Esophagus muscularis mucosa (tissue), 4 donors: ENCODE results near the gene TNRC6C. TPM values are rescaled to one million over a fixed set of nuclear protein-coding genes. Genes with fewer than 3 reads are reported as not detected.
"Not testable (repeated sequence)": the region's sequence is repeated elsewhere in the genome, so short reads cannot be mapped to it uniquely, and the experiment has no call there.

Source experiments
- DNase-seq: peaks from one replicate; pipeline ENCODE4 v3.0.0-alpha.2; 2017; ENCODE audit errors: extremely low spot score
- H3K27ac ChIP-seq, 4 donors: fragments of 200-600 bp; sonication (generic); replicated peaks in 1 of 4; 1 replicate in 3 of 4; 2 replicates in 1 of 4; pipeline ENCODE4 v1.5.1; 2016 to 2019; ENCODE audit warnings: mild to moderate bottlenecking in 1 of 4
- H3K27me3 ChIP-seq, 4 donors: fragments of 200-600 bp; sonication (generic); one replicate each; pipeline versions ENCODE4 v1.5.1 to v1.6.0; 2016 to 2019
- H3K36me3 ChIP-seq, 4 donors: fragments of 200-600 bp; sonication (generic); one replicate each; pipeline ENCODE4 v1.5.1; 2016 to 2019
- H3K4me1 ChIP-seq, 4 donors: fragments of 200-600 bp; sonication (generic); one replicate each; pipeline ENCODE4 v1.5.1; 2016 to 2019
- H3K4me3 ChIP-seq, 4 donors: fragments of 200-600 bp; sonication (generic); 1 replicate in 2 of 4; 2 replicates in 2 of 4; pipeline ENCODE4 v1.5.1; 2016 to 2019; ENCODE audit warnings: mild to moderate bottlenecking in 4 of 4, moderate library complexity in 1 of 4
- H3K9me3 ChIP-seq, 4 donors: fragments of 200-600 bp; sonication (generic); 1 replicate in 3 of 4; 2 replicates in 1 of 4; pipeline ENCODE4 v1.5.1; 2016 to 2019
- EP300 ChIP-seq: sonication (generic); formaldehyde crosslinking; IDR thresholded peaks from one replicate; pipeline ENCODE4 v1.6.1; 2017; ENCODE audit warnings: antibody characterized with exemption
- POLR2A ChIP-seq: fragments of 450-650 bp; IDR thresholded peaks from one replicate; pipeline ENCODE4 v1.6.1; 2017; ENCODE audit warnings: antibody characterized with exemption, moderate library complexity, mild to moderate bottlenecking, low read depth
- POLR2AphosphoS5 ChIP-seq, 2 donors: sonication (generic); formaldehyde crosslinking; IDR thresholded peaks; one replicate each; pipeline ENCODE4 v1.6.1; 2017; ENCODE audit warnings: antibody characterized with exemption in 2 of 2
- WGBS: methylation state at CpG from one replicate; pipeline ENCODE4 v1.1.5; 2018; 5-methylcytosine and 5-hydroxymethylcytosine counted together
- intact Hi-C: fragments of 100-400 bp; cut with DNase I; formaldehyde crosslinking; loops from one replicate; pipeline ENCODE4 v1.15.1; 2023
- total RNA-seq, 4 donors: library from RNA; depleted of rRNA; stranded (reverse); fragments of >200 nt; gene quantifications; one replicate each; pipeline versions ENCODE4 v1.1.0 to v1.2.1, GENCODE V29; 2016
- TF ChIP-seq, protein P1 (sequence below), 3 experiments: fragments of 200-600 bp in 2 of 3; fragments of 450-650 bp in 1 of 3; sonication (generic) in 2 of 3; IDR thresholded peaks; one replicate each; pipeline ENCODE4 v1.5.1; 2017 to 2019; ENCODE audit warnings: antibody characterized with exemption in 3 of 3, mild to moderate bottlenecking in 2 of 3, moderate library complexity in 1 of 3

The TNRC6C gene
- total RNA-seq, 4 donors from 2014 or later: 21.4 to 31.6 (median 29.0) TPM

GRCh38 chr17:78135858-78136500 is 177.5 kb downstream of the TNRC6C start:
- H3K9me3 ChIP-seq: no peaks in the 10 kb centered on the region
- H3K27ac ChIP-seq: no peak overlapping the region
- intact Hi-C loops: no loop called here
- 94% methylated on average over 9 of the region's 9 CpGs for WGBS
- TF ChIP-seq, protein P1, sequence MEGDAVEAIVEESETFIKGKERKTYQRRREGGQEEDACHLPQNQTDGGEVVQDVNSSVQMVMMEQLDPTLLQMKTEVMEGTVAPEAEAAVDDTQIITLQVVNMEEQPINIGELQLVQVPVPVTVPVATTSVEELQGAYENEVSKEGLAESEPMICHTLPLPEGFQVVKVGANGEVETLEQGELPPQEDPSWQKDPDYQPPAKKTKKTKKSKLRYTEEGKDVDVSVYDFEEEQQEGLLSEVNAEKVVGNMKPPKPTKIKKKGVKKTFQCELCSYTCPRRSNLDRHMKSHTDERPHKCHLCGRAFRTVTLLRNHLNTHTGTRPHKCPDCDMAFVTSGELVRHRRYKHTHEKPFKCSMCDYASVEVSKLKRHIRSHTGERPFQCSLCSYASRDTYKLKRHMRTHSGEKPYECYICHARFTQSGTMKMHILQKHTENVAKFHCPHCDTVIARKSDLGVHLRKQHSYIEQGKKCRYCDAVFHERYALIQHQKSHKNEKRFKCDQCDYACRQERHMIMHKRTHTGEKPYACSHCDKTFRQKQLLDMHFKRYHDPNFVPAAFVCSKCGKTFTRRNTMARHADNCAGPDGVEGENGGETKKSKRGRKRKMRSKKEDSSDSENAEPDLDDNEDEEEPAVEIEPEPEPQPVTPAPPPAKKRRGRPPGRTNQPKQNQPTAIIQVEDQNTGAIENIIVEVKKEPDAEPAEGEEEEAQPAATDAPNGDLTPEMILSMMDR (IDR thresholded peaks at IDR 0.05): no peak
- no peak for TF ChIP-seq EP300
- no peak for TF ChIP-seq POLR2AphosphoS5 (IDR thresholded peaks at IDR 0.05)
- TF ChIP-seq POLR2A: no peak
- peaks cover 16 to 39% (median 34%) of the 10 kb centered on the region in 4 donors for H3K4me1 ChIP-seq
- H3K36me3 ChIP-seq: no peaks in the 10 kb centered on the region
- no peak overlapping the region for H3K4me3 ChIP-seq
- peaks cover 5 to 16% (median 8%) of the 10 kb centered on the region in 4 donors for H3K27me3 ChIP-seq
- no peak for DNase-seq

DNA sequence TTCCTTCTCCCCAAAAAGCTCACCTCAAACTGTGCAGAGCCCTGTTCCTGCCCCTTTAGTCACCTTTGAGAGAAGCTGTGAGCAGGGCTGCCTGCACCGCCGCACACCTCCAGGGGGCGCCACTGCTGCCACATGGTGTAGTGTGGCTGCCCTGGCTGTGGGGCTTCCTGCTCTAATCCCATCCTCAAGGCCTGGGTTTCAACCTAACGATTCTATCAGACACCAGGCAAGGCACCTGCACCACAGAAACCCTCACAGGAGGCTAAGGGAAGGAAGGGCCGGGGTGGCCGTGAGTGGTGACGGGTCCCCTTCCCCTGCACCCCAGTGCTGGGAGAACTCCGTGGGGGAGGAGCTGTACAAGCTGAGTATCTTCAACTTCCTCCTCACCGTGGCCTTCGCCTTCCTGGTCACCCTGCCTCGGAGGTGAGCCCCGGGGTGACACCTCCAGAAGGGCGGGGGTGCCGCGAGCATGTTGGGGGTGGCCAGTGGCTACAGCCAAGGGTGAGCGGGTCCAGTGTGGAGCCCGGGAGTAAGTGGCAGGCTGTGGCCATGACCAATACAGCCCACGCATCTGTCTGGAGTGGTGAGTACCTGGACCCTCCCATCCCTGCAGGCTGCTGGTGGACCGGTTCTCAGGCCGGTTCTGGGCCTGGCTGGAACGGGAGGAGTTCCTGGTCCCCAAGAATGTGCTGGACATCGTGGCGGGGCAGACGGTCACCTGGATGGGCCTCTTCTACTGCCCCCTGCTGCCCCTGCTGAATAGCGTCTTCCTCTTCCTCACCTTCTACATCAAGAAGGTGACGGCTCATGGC is 179.1 kb downstream of the TNRC6C start:
- no peak for DNase-seq
- intact Hi-C loops: no loop called here
- Histone ChIP-seq H3K9me3 (no peaks in the 10 kb centered on the region), H3K4me1 (peaks cover 6 to 36% (median 30%) of the 10 kb centered on the region in 4 donors), H3K36me3 (no peaks in the 10 kb centered on the region), H3K27me3 (peaks cover 0 to under 1% (median 0%) of the 10 kb centered on the region in 4 donors), H3K4me3 (no peak overlapping the region), H3K27ac (no peak overlapping the region)
- 82% methylated on average over 12 of the region's 26 CpGs for WGBS
- TF ChIP-seq, protein P1 (IDR thresholded peaks at IDR 0.05): peak in 1 of 3 experiments; percentile 4
- no peak for TF ChIP-seq POLR2A

- Histone ChIP-seq H3K36me3 (no peaks in the 10 kb centered on the region), H3K4me3 (no peak overlapping the region), H3K27ac (no peak overlapping the region), H3K27me3 (no peaks in the 10 kb centered on the region), H3K4me1 (peaks cover 6 to 38% (median 29%) of the 10 kb centered on the region in 4 donors), H3K9me3 (no peaks in the 10 kb centered on the region)
- intact Hi-C loops: no loop called here
- TF ChIP-seq EP300 (no peak), POLR2AphosphoS5 (IDR thresholded peaks at IDR 0.05) (no peak), POLR2A (no peak)
- TF ChIP-seq, protein P1 (IDR thresholded peaks at IDR 0.05): no peak
- no peak for DNase-seq
- 92% methylated on average over 14 of the region's 17 CpGs for WGBS
Measured at GRCh38 chr17:78138204-78139060, 179.9 kb downstream of the TNRC6C start.

GRCh38 chr17:78139861-78140168 is 181.3 kb downstream of the TNRC6C start:
- H3K27ac ChIP-seq, intact Hi-C loops, H3K9me3 ChIP-seq, H3K27me3 ChIP-seq, H3K36me3 ChIP-seq, H3K4me3 ChIP-seq, DNase-seq: not testable (repeated sequence)
- H3K4me1 ChIP-seq: peaks cover 20 to 41% (median 37%) of the 10 kb centered on the region in 4 donors
- whole genome bisulfite sequencing: 88% methylated on average over 12 of the region's 12 CpGs
